ENCODE results near the gene IKZF5. TPM values are rescaled to one million over a fixed set of nuclear protein-coding genes. Genes with fewer than 3 reads are reported as not detected.

IKZF5 gene
- total RNA-seq, 1 experiment from 2014 or later: 10.4 TPM

DNA sequence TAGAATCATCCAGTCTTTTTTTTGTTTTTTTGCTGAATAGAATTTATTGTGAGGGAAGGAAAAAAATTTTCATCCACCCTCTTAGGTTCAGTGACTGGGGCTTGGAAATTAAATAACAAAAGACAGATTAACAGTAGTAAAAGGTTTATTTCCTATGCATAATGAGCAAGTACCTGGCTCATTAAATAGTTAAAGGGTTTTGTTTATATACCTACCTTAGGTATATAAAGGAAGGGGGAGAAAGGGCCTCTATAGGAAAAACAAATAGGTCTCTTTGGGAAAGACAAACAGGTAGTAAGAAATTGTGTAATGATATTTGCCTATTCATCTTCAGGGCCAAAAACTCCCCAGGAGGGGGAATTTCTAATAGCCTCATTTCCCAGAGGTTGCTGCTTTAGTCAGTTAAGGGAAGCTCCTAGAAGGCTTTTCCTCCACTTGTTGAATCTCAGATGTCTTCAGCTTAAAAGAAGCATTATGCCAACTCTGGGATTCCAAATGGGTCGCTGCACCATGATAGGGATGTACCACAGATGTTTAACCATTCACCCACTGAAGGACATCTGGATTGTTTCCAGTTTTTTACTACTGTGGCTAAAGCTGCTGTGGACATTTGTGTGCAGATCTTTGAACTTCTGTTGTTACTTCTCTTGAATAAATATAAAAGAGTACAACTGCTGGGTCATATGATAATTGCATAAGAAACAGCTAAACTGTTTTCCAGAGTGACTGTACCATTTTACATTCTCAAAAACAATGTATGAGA is 11.5 kb upstream of the IKZF5 start:
- DNase-seq: no peak
- H3K9me3 Mint-ChIP-seq (ENCODE audit: unreplicated experiment): no peaks in the 10 kb centered on the region
- H3K27me3 Mint-ChIP-seq (ENCODE audit: insufficient read depth, unreplicated experiment): no peaks in the 10 kb centered on the region

GRCh38 chr10:123019264-123019663 is 10.7 kb upstream of the IKZF5 start:
- Mint-ChIP-seq H3K27ac (ENCODE audit: unreplicated experiment) (no peak overlapping the region), H3K36me3 (ENCODE audit: insufficient read depth, unreplicated experiment) (no peaks in the 10 kb centered on the region), H3K4me3 (ENCODE audit: unreplicated experiment) (no peak overlapping the region), H3K4me1 (ENCODE audit: low read depth, unreplicated experiment) (peaks cover 7% of the 10 kb centered on the region), H3K27me3 (ENCODE audit: insufficient read depth, unreplicated experiment) (no peaks in the 10 kb centered on the region), H3K9me3 (ENCODE audit: unreplicated experiment) (no peaks in the 10 kb centered on the region)
- Histone ChIP-seq H3K4me1 (no peaks in the 10 kb centered on the region), H3K36me3 (ENCODE audit: control insufficient read depth, insufficient read depth, low read length) (no peaks in the 10 kb centered on the region), H3K9me3 (no peaks in the 10 kb centered on the region), H3K27me3 (replicated peaks; ENCODE audit: control insufficient read depth, insufficient read depth, low read length) (no peaks in the 10 kb centered on the region), H3K4me3 (ENCODE audit: low read depth, low read length) (no peak overlapping the region)
- no TSS peak for BruUV-seq (replicated peaks)
- intact Hi-C loops (cut with micrococcal nuclease; ENCODE audit: unreplicated experiment): no loop called here
- CTCF ChIA-PET: no interaction called here
- POLR2A ChIA-PET: no interaction called here
- TF ChIP-seq, protein P1, sequence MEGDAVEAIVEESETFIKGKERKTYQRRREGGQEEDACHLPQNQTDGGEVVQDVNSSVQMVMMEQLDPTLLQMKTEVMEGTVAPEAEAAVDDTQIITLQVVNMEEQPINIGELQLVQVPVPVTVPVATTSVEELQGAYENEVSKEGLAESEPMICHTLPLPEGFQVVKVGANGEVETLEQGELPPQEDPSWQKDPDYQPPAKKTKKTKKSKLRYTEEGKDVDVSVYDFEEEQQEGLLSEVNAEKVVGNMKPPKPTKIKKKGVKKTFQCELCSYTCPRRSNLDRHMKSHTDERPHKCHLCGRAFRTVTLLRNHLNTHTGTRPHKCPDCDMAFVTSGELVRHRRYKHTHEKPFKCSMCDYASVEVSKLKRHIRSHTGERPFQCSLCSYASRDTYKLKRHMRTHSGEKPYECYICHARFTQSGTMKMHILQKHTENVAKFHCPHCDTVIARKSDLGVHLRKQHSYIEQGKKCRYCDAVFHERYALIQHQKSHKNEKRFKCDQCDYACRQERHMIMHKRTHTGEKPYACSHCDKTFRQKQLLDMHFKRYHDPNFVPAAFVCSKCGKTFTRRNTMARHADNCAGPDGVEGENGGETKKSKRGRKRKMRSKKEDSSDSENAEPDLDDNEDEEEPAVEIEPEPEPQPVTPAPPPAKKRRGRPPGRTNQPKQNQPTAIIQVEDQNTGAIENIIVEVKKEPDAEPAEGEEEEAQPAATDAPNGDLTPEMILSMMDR (IDR thresholded peaks at IDR 0.05; ENCODE audit: insufficient read depth in 1 of 2, low read depth in 1 of 2, low read length in 1 of 2, severe bottlenecking in 1 of 2, unreplicated experiment in 1 of 2): no peak
- DNase-seq: no peak

More for the DNA sequence above, 11.5 kb upstream of the IKZF5 start:
- H3K27me3 ChIP-seq (replicated peaks; ENCODE audit: control insufficient read depth, insufficient read depth, low read length): no peaks in the 10 kb centered on the region
- intact Hi-C loops (cut with micrococcal nuclease; ENCODE audit: unreplicated experiment): no loop called here
- no peak overlapping the region for H3K4me3 ChIP-seq (ENCODE audit: low read depth, low read length)
- peaks cover 7% of the 10 kb centered on the region for H3K4me1 Mint-ChIP-seq (ENCODE audit: low read depth, unreplicated experiment)
- no peaks in the 10 kb centered on the region for H3K36me3 Mint-ChIP-seq (ENCODE audit: insufficient read depth, unreplicated experiment)
- ChIA-PET CTCF (no interaction called here), POLR2A (interaction anchor here (0.8 kb wide), 1 partner anchor 12 kb away, joined by 4 read pairs; no protein-coding TSS in a partner anchor)
- H3K36me3 ChIP-seq (ENCODE audit: control insufficient read depth, insufficient read depth, low read length): no peaks in the 10 kb centered on the region
- BruUV-seq (replicated peaks): no TSS peak
- no peak overlapping the region for H3K4me3 Mint-ChIP-seq (ENCODE audit: unreplicated experiment)
- no peaks in the 10 kb centered on the region for H3K9me3 ChIP-seq
- H3K4me1 ChIP-seq: no peaks in the 10 kb centered on the region
- no peak overlapping the region for H3K27ac Mint-ChIP-seq (ENCODE audit: unreplicated experiment)
- TF ChIP-seq, protein P1 (IDR thresholded peaks at IDR 0.05; ENCODE audit: insufficient read depth in 1 of 2, low read depth in 1 of 2, low read length in 1 of 2, severe bottlenecking in 1 of 2, unreplicated experiment in 1 of 2): no peak

DNA sequence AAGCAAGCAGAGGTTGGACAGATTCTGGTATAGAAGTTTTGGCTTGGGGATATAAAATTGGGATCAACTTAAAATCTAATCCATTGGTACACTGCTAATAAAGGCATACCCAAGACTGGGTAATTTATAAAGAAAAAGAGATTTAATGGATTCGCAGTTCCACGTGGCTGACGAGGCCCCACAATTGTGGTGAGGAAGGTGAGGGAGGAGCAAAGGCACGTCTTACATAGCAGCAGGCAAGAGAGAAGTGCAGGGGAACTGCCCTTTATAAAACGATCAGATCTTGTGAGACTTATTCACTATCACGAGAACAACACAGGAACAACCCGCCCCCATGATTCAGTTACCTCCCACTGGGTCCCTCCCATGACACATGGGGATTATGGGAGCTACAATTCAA is 9.9 kb upstream of the IKZF5 start:
- TF ChIP-seq, protein P1 (IDR thresholded peaks at IDR 0.05; ENCODE audit: insufficient read depth in 1 of 2, low read depth in 1 of 2, low read length in 1 of 2, severe bottlenecking in 1 of 2, unreplicated experiment in 1 of 2): no peak
- Mint-ChIP-seq H3K9me3 (ENCODE audit: unreplicated experiment) (no peaks in the 10 kb centered on the region), H3K36me3 (ENCODE audit: insufficient read depth, unreplicated experiment) (no peaks in the 10 kb centered on the region), H3K4me3 (ENCODE audit: unreplicated experiment) (no peak overlapping the region), H3K27me3 (ENCODE audit: insufficient read depth, unreplicated experiment) (no peaks in the 10 kb centered on the region), H3K27ac (ENCODE audit: unreplicated experiment) (no peak overlapping the region), H3K4me1 (ENCODE audit: low read depth, unreplicated experiment) (peaks cover 7% of the 10 kb centered on the region)
- Histone ChIP-seq H3K4me3 (ENCODE audit: low read depth, low read length) (no peak overlapping the region), H3K36me3 (ENCODE audit: control insufficient read depth, insufficient read depth, low read length) (no peaks in the 10 kb centered on the region), H3K9me3 (no peaks in the 10 kb centered on the region), H3K4me1 (no peaks in the 10 kb centered on the region), H3K27me3 (replicated peaks; ENCODE audit: control insufficient read depth, insufficient read depth, low read length) (no peaks in the 10 kb centered on the region)
- BruUV-seq (replicated peaks): no TSS peak
- POLR2A ChIA-PET: no interaction called here
- DNase-seq: no peak
- CTCF ChIA-PET: no interaction called here
- intact Hi-C loops (cut with micrococcal nuclease; ENCODE audit: unreplicated experiment): no loop called here
